Measurements from ENCODE around the gene MICAL1.

The MICAL1 gene

GRCh38 chr6:109421184-109421583 lies 34.4 kb downstream of the MICAL1 start:
- DNase-seq, result no peak

- DNase-seq, result no peak
These were observed 34.8 kb downstream of the MICAL1 start for GRCh38 chr6:109420751-109421150.

- no peak for DNase-seq
These were observed 37.9 kb downstream of the MICAL1 start for GRCh38 chr6:109417646-109418045.

- no peak for DNase-seq
These were observed 44.5 kb downstream of the MICAL1 start for GRCh38 chr6:109411034-109411433.

- DNase-seq, result peak; percentile 86 to 91
These were observed 49.4 kb downstream of the MICAL1 start for GRCh38 chr6:109406196-109406595.

GRCh38 chr6:109397020-109397419 lies 58.6 kb downstream of the MICAL1 start:
- peak; percentile 72 to 80 for DNase-seq

GRCh38 chr6:109396046-109396718 lies 59.4 kb downstream of the MICAL1 start:
- DNase-seq, result no peak

Measured in inflammatory macrophage (primary cell).